ENCODE measurements around the gene LILRA1. TPM values are rescaled to one million over a fixed set of nuclear protein-coding genes. Genes with fewer than 3 reads are reported as not detected.

The LILRA1 gene
- total RNA-seq, 2 experiments from 2014 or later: not detected

GRCh38 chr19:54554006-54554405 is 39.4 kb upstream of the LILRA1 start:
- Histone ChIP-seq H3K27ac (ENCODE audit: low read depth, low read length, poor library complexity, severe bottlenecking) (no peak overlapping the region), H3K4me1 (ENCODE audit: insufficient read depth, low read length, poor library complexity, severe bottlenecking) (peaks cover 2% of the 10 kb centered on the region), H3K9me3 (ENCODE audit: low read length) (no peaks in the 10 kb centered on the region), H3K9me2 (ENCODE audit: insufficient read depth, low read length) (no peaks in the 10 kb centered on the region), H3K4me3 (ENCODE audit: low read depth, low read length, poor library complexity, severe bottlenecking) (no peak overlapping the region), H3K79me2 (ENCODE audit: insufficient read depth, low read depth, low read length) (no peaks in the 10 kb centered on the region), H3K36me3 (ENCODE audit: insufficient read depth, low read length) (no peaks in the 10 kb centered on the region), H2AFZ (ENCODE audit: low read length) (no peak overlapping the region), H3K4me2 (ENCODE audit: low read length) (no peak overlapping the region), H4K20me1 (ENCODE audit: insufficient read depth, low read length) (no peaks in the 10 kb centered on the region)
- CTCF ChIA-PET (ENCODE audit: unreplicated experiment): no interaction called here
- no peak for TF ChIP-seq CTCF (conservative IDR thresholded peaks at IDR 0.05; ENCODE audit: low read length)
- TF ChIP-seq EZH2phosphoT487 (IDR thresholded peaks at IDR 0.05; ENCODE audit: borderline replicate concordance, low read depth, low read length): no peak
- DNase-seq (ENCODE audit: low spot score): no peak
- POLR2A ChIA-PET: no interaction called here
- intact Hi-C loops (cut with micrococcal nuclease; ENCODE audit: unreplicated experiment): no loop called here
- BruUV-seq (replicated peaks): no TSS peak

- BruUV-seq (replicated peaks): no TSS peak
- no peaks in the 10 kb centered on the region for H3K9me3 ChIP-seq (ENCODE audit: low read length)
- ChIA-PET CTCF (ENCODE audit: unreplicated experiment) (no interaction called here), POLR2A (no interaction called here)
- no peak for DNase-seq (ENCODE audit: low spot score)
- no peak for TF ChIP-seq EZH2phosphoT487 (IDR thresholded peaks at IDR 0.05; ENCODE audit: borderline replicate concordance, low read depth, low read length)
- no peak overlapping the region for H3K4me3 ChIP-seq (ENCODE audit: low read depth, low read length, poor library complexity, severe bottlenecking)
- H3K9me2 ChIP-seq (ENCODE audit: insufficient read depth, low read length): no peaks in the 10 kb centered on the region
- no peak overlapping the region for H3K4me2 ChIP-seq (ENCODE audit: low read length)
- no peaks in the 10 kb centered on the region for H3K36me3 ChIP-seq (ENCODE audit: insufficient read depth, low read length)
- intact Hi-C loops (cut with micrococcal nuclease; ENCODE audit: unreplicated experiment): no loop called here
- H3K4me1 ChIP-seq (ENCODE audit: insufficient read depth, low read length, poor library complexity, severe bottlenecking): peaks cover 2% of the 10 kb centered on the region
- no peak overlapping the region for H3K27ac ChIP-seq (ENCODE audit: low read depth, low read length, poor library complexity, severe bottlenecking)
- no peaks in the 10 kb centered on the region for H3K79me2 ChIP-seq (ENCODE audit: insufficient read depth, low read depth, low read length)
- no peaks in the 10 kb centered on the region for H4K20me1 ChIP-seq (ENCODE audit: insufficient read depth, low read length)
- H2AFZ ChIP-seq (ENCODE audit: low read length): no peak overlapping the region
Measured at GRCh38 chr19:54554896-54555295, 38.5 kb upstream of the LILRA1 start.

GRCh38 chr19:54556194-54556593 is 37.2 kb upstream of the LILRA1 start:
- no peaks in the 10 kb centered on the region for H3K9me2 ChIP-seq (ENCODE audit: insufficient read depth, low read length)
- H3K4me3 ChIP-seq (ENCODE audit: low read depth, low read length, poor library complexity, severe bottlenecking): no peak overlapping the region
- no peaks in the 10 kb centered on the region for H4K20me1 ChIP-seq (ENCODE audit: insufficient read depth, low read length)
- intact Hi-C loops (cut with micrococcal nuclease; ENCODE audit: unreplicated experiment): no loop called here
- no peak overlapping the region for H2AFZ ChIP-seq (ENCODE audit: low read length)
- TF ChIP-seq CTCF (conservative IDR thresholded peaks at IDR 0.05; ENCODE audit: low read length) (no peak), EZH2phosphoT487 (IDR thresholded peaks at IDR 0.05; ENCODE audit: borderline replicate concordance, low read depth, low read length) (no peak)
- DNase-seq (ENCODE audit: low spot score): no peak
- no peaks in the 10 kb centered on the region for H3K9me3 ChIP-seq (ENCODE audit: low read length)
- H3K36me3 ChIP-seq (ENCODE audit: insufficient read depth, low read length): no peaks in the 10 kb centered on the region
- no peak overlapping the region for H3K27ac ChIP-seq (ENCODE audit: low read depth, low read length, poor library complexity, severe bottlenecking)
- no peak overlapping the region for H3K4me2 ChIP-seq (ENCODE audit: low read length)
- no peaks in the 10 kb centered on the region for H3K79me2 ChIP-seq (ENCODE audit: insufficient read depth, low read depth, low read length)
- ChIA-PET POLR2A (no interaction called here), CTCF (ENCODE audit: unreplicated experiment) (no interaction called here)
- no TSS peak for BruUV-seq (replicated peaks)
- H3K4me1 ChIP-seq (ENCODE audit: insufficient read depth, low read length, poor library complexity, severe bottlenecking): peaks cover 2% of the 10 kb centered on the region

Data from OCI-LY7 (cell line).